ENCODE results near the gene SLC29A3. TPM values are rescaled to one million over a fixed set of nuclear protein-coding genes. Genes with fewer than 3 reads are reported as not detected.
A peak's percentile ranks its signal among the peaks of the same experiment; 100 is the strongest.

Gene SLC29A3
- total and polyA plus RNA-seq, 4 experiments from 2014 or later, result 7.0 to 9.1 (median 8.2) TPM

DNA sequence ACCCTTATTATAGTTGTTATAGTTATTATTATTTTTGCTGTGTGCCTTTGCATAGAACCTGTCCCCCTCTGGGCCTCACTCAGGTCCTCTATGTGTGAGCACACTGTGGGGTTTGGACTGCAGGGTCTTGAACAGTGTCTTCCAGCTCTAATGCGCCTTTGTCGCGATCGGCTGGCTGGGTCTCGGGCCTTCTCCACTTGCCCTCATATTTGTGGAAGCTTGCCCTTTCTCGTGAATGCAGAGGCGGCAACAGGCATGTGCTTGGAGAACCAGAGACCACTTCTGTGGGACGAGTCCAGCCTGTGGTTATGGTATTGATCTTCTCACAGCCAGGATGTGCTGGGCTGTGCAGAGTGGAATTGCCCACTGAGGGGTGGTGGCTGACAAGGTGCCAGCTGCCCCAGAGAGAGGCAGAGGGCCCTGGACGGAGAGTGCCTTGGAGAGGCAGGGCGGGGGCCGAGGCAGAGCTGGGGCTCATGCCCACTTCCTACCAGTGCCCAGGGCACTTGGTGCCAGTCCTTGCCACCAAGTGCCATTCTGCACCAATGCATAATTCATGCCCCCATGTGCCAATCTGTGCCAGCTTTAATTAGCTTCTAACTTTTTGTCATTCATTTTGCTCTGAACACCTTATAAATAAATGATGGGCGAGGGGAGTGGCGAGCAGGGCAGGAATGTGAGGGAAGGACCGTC, 70.9 kb downstream of the SLC29A3 start:
- Histone ChIP-seq H3K27me3 (ENCODE audit: insufficient read depth, low read length) (peaks cover 11% of the 10 kb centered on the region), H3K4me1 (ENCODE audit: insufficient read depth, low read length) (no peaks in the 10 kb centered on the region), H3K27ac (ENCODE audit: low read depth, low read length) (no peak overlapping the region), H3K4me3 (ENCODE audit: low read length in 2 of 2) (no peak overlapping the region), H3K36me3 (ENCODE audit: insufficient read depth, low read length) (no peaks in the 10 kb centered on the region), H3K9me3 (ENCODE audit: control insufficient read depth in 1 of 2, low read length in 2 of 2) (no peaks in the 10 kb centered on the region)
- intact Hi-C loops (cut with micrococcal nuclease), result no loop called here
- POLR2A ChIA-PET (ENCODE audit: partially characterized antibody), result no interaction called here
- no peak for DNase-seq
- H3K27ac Mint-ChIP-seq, result no peak overlapping the region
- H3K9me3 Mint-ChIP-seq, result no peaks in the 10 kb centered on the region
- H3K4me1 Mint-ChIP-seq, result peaks cover 0 to 1% (median 0%) of the 10 kb centered on the region in 4 donors
- H3K27me3 Mint-ChIP-seq, result peaks cover 26 to 27% of the 10 kb centered on the region in 2 donors
- H3K4me3 Mint-ChIP-seq, result no peak overlapping the region
- CTCF ChIA-PET (ENCODE audit: partially characterized antibody), result interaction anchor here (0.6 to 1.9 kb wide), 5 partner anchors 8 to 462 kb away, joined by 3 to 5 read pairs (median 4); no protein-coding TSS in a partner anchor
- H3K36me3 Mint-ChIP-seq, result no peaks in the 10 kb centered on the region

DNA sequence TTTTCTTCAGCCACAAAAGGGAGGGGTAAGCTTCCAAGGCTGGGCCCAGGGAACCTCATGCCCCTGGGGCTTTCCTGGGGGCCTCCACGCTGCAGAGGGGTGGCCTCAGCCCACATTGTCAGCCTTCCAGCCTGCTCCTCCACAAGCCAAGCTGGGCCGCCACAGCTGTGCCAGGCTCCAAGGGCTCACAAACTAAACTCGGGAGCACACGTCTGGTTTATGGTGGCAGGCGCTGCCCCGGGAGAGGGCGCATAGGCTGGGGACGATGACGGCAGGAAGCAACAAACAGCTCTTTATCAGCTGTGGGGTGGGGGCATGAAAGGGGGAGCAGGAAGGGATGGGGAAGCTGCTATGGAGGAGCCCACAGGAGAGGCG, 71.4 kb downstream of the SLC29A3 start:
- H3K4me3 ChIP-seq (ENCODE audit: low read length in 2 of 2), result no peak overlapping the region
- no peak for DNase-seq
- no peak overlapping the region for H3K27ac Mint-ChIP-seq
- no peaks in the 10 kb centered on the region for H3K36me3 ChIP-seq (ENCODE audit: insufficient read depth, low read length)
- ChIA-PET POLR2A (ENCODE audit: partially characterized antibody) (no interaction called here), CTCF (ENCODE audit: partially characterized antibody) (interaction anchor here (1.0 to 1.2 kb wide), 2 partner anchors 9 to 307 kb away, joined by 3 read pairs; no protein-coding TSS in a partner anchor)
- no peaks in the 10 kb centered on the region for H3K9me3 Mint-ChIP-seq
- H3K36me3 Mint-ChIP-seq, result no peaks in the 10 kb centered on the region
- peaks cover 30% of the 10 kb centered on the region in 2 donors for H3K27me3 Mint-ChIP-seq
- peaks cover 0 to 1% (median under 1%) of the 10 kb centered on the region in 4 donors for H3K4me1 Mint-ChIP-seq
- no peak overlapping the region for H3K27ac ChIP-seq (ENCODE audit: low read depth, low read length)
- no peaks in the 10 kb centered on the region for H3K9me3 ChIP-seq (ENCODE audit: control insufficient read depth in 1 of 2, low read length in 2 of 2)
- H3K4me3 Mint-ChIP-seq, result no peak overlapping the region
- H3K27me3 ChIP-seq (ENCODE audit: insufficient read depth, low read length), result peaks cover 11% of the 10 kb centered on the region
- intact Hi-C loops (cut with micrococcal nuclease), result no loop called here
- H3K4me1 ChIP-seq (ENCODE audit: insufficient read depth, low read length), result no peaks in the 10 kb centered on the region

DNA sequence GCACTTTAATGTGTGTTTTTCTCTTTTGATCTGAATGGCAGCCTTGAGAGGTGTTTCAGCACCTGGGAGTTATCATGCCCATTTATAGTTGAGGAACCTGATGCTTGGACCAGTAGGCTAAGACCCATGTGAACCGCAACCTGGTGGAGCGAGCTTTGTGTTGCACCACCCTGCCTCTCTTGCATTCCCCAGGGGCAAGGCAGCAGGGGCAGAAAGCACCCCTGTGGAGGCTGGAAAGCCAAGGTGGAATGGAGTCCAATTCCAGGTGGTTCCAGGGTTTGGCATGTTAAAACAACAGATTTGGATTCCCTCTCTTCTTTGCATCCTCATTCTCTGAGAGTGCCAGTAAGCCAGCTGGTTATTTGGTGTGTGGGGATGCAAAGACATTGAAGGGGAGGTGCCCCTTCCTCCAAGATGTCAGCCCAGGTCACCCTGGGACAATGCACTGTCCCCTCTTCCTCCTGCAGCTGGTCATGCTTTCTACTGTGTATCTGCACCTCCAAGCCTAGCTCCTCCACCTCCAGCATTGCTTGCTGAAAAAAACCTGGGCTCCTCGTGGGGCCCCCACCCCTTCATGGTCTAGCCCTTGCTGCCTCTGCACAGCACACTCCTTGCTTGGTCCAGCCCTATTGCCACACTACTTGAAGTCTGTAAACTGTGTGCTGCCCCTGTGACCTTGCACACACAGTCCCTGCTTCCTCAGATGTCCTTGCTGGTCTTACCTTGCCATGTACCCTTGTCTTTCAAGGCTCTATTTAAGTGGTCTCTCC, 72.0 kb downstream of the SLC29A3 start:
- no peaks in the 10 kb centered on the region for H3K36me3 ChIP-seq (ENCODE audit: insufficient read depth, low read length)
- intact Hi-C loops (cut with micrococcal nuclease), result no loop called here
- Mint-ChIP-seq H3K4me3 (no peak overlapping the region), H3K36me3 (no peaks in the 10 kb centered on the region), H3K27ac (no peak overlapping the region), H3K4me1 (peaks cover 0 to 7% (median 1%) of the 10 kb centered on the region in 4 donors), H3K9me3 (no peaks in the 10 kb centered on the region), H3K27me3 (peaks cover 36 to 37% of the 10 kb centered on the region in 2 donors)
- no peak overlapping the region for H3K4me3 ChIP-seq (ENCODE audit: low read length in 2 of 2)
- H3K9me3 ChIP-seq (ENCODE audit: control insufficient read depth in 1 of 2, low read length in 2 of 2), result no peaks in the 10 kb centered on the region
- ChIA-PET POLR2A (ENCODE audit: partially characterized antibody) (no interaction called here), CTCF (ENCODE audit: partially characterized antibody) (interaction anchor here (1.0 to 1.2 kb wide), 2 partner anchors 9 to 306 kb away, joined by 3 read pairs; no protein-coding TSS in a partner anchor)
- DNase-seq, result no peak
- peaks cover 14% of the 10 kb centered on the region for H3K27me3 ChIP-seq (ENCODE audit: insufficient read depth, low read length)
- H3K27ac ChIP-seq (ENCODE audit: low read depth, low read length), result no peak overlapping the region
- H3K4me1 ChIP-seq (ENCODE audit: insufficient read depth, low read length), result no peaks in the 10 kb centered on the region

DNA sequence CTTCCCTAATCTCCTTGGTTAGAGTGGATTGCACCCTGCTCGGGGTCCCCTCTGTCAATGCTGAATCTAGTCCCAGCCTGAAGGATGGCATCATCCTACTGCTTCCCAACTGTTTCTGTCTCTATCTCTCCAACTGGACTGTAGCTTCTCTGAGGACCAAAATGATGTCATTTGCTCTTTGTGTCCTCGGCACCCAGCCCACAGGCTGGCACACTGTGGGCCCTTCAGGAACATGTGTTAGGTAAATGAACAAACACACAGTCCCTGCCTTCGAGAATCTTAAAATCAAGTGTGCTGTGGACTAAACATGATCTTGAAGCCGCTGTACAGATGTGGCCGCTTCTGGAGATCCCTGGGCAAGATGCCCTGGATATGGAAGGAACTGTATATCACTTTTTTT, 72.6 kb downstream of the SLC29A3 start:
- Histone ChIP-seq H3K36me3 (ENCODE audit: insufficient read depth, low read length) (no peaks in the 10 kb centered on the region), H3K27ac (ENCODE audit: low read depth, low read length) (no peak overlapping the region), H3K9me3 (ENCODE audit: control insufficient read depth in 1 of 2, low read length in 2 of 2) (no peaks in the 10 kb centered on the region), H3K4me3 (ENCODE audit: low read length in 2 of 2) (no peak overlapping the region), H3K27me3 (ENCODE audit: insufficient read depth, low read length) (peaks cover 15% of the 10 kb centered on the region), H3K4me1 (ENCODE audit: insufficient read depth, low read length) (no peaks in the 10 kb centered on the region)
- no peaks in the 10 kb centered on the region for H3K9me3 Mint-ChIP-seq
- peaks cover 35 to 38% of the 10 kb centered on the region in 2 donors for H3K27me3 Mint-ChIP-seq
- H3K4me3 Mint-ChIP-seq, result peak overlapping the region in 1 of 8 donors; percentile 20
- ChIA-PET CTCF (ENCODE audit: partially characterized antibody) (no interaction called here), POLR2A (ENCODE audit: partially characterized antibody) (no interaction called here)
- H3K4me1 Mint-ChIP-seq, result peaks cover 0 to 7% (median 1%) of the 10 kb centered on the region in 4 donors
- DNase-seq, result no peak
- intact Hi-C loops (cut with micrococcal nuclease), result no loop called here
- no peak overlapping the region for H3K27ac Mint-ChIP-seq
- no peaks in the 10 kb centered on the region for H3K36me3 Mint-ChIP-seq

DNA sequence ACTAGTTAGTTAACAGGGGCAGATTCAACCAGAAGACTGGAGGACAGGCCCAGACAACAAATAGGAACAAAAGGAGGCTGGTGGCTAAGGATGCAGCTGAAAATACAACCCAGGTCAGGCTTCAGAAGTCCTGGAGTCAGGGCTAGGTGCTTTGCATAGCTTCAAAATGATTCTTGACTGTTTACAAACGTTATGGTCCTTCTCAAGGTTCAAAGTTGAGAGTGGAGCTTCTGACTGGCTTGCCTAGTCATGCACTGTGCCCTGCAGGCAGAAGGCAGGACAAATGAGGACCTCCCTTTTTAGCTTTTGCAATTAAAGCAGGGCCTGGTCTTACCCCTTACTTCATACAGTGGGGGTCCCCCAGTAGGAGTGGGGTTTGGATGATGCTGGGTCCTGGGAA, 73.2 kb downstream of the SLC29A3 start:
- H3K27ac Mint-ChIP-seq, result no peak overlapping the region
- H3K4me3 Mint-ChIP-seq, result no peak overlapping the region
- CTCF ChIA-PET (ENCODE audit: partially characterized antibody), result interaction anchor here (1.1 kb wide), 2 partner anchors 9 to 22 kb away, joined by 3 read pairs; no protein-coding TSS in a partner anchor
- no peak overlapping the region for H3K4me3 ChIP-seq (ENCODE audit: low read length in 2 of 2)
- H3K36me3 Mint-ChIP-seq, result no peaks in the 10 kb centered on the region
- no peaks in the 10 kb centered on the region for H3K9me3 Mint-ChIP-seq
- POLR2A ChIA-PET (ENCODE audit: partially characterized antibody), result no interaction called here
- no peaks in the 10 kb centered on the region for H3K36me3 ChIP-seq (ENCODE audit: insufficient read depth, low read length)
- H3K4me1 ChIP-seq (ENCODE audit: insufficient read depth, low read length), result peaks cover 1% of the 10 kb centered on the region
- no peak overlapping the region for H3K27ac ChIP-seq (ENCODE audit: low read depth, low read length)
- H3K27me3 ChIP-seq (ENCODE audit: insufficient read depth, low read length), result peaks cover 16% of the 10 kb centered on the region
- peaks cover 35 to 38% of the 10 kb centered on the region in 2 donors for H3K27me3 Mint-ChIP-seq
- no peaks in the 10 kb centered on the region for H3K9me3 ChIP-seq (ENCODE audit: control insufficient read depth in 1 of 2, low read length in 2 of 2)
- DNase-seq, result no peak
- H3K4me1 Mint-ChIP-seq, result peaks cover 0 to 7% (median 1%) of the 10 kb centered on the region in 4 donors
- intact Hi-C loops (cut with micrococcal nuclease), result no loop called here

DNA sequence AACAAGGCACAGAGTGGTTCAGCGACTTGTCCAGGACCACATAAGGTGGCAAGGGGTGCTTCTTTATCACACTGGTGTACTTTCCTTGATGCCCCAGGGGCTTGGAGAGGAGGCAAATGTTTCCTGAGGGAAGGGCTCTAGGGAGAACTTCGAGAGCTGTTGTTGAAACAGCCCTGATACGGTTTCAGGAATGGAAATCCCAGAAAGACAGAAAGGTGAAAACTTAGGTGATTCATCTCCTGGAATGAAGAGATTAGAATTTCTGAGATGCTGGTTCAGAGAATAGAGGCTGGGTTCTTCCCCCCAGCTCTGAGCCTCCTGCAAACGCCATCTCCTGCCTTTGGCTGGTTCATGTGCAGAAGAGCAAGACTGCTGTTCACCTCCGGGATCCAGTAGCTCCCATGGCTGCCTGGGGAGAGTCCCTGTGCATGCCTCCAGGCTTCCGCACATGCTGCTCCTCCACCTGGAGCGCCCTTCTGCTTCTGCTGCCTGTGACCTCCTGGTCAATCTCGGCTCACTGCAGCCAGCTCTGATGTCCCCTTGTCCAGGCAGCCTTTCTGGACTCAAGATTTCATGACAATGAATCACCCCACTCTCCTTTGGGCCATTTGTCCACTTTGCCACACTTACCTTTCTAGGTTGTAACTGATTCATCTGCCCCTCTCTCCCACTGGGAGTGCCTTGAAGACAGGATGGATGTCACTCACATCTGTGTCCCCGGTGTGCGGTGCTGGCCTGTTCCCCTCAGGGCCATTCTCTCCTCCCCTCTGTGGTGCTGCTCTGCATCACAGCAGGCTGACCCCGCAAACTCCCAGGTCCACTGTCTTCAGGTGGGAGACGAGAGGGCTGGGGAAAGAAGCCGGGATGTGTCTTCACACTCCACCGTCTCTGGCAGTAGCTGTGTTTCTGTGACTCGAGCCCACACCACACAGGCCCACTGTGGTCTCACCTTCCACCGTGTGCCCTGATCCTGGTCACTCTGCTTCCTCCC, 74.0 kb downstream of the SLC29A3 start:
- Histone ChIP-seq H3K27me3 (ENCODE audit: insufficient read depth, low read length) (peaks cover 24% of the 10 kb centered on the region), H3K9me3 (ENCODE audit: control insufficient read depth in 1 of 2, low read length in 2 of 2) (no peaks in the 10 kb centered on the region), H3K4me3 (ENCODE audit: low read length in 2 of 2) (no peak overlapping the region), H3K4me1 (ENCODE audit: insufficient read depth, low read length) (peaks cover 8% of the 10 kb centered on the region), H3K27ac (ENCODE audit: low read depth, low read length) (no peak overlapping the region), H3K36me3 (ENCODE audit: insufficient read depth, low read length) (no peaks in the 10 kb centered on the region)
- no peak overlapping the region for H3K4me3 Mint-ChIP-seq
- CTCF ChIA-PET (ENCODE audit: partially characterized antibody), result interaction anchor here (1.1 kb wide), 2 partner anchors 10 to 23 kb away, joined by 3 read pairs; no protein-coding TSS in a partner anchor
- intact Hi-C loops (cut with micrococcal nuclease), result no loop called here
- H3K36me3 Mint-ChIP-seq, result no peaks in the 10 kb centered on the region
- POLR2A ChIA-PET (ENCODE audit: partially characterized antibody), result no interaction called here
- H3K4me1 Mint-ChIP-seq, result peaks cover 2 to 10% (median 6%) of the 10 kb centered on the region in 4 donors
- DNase-seq, result no peak
- no peak overlapping the region for H3K27ac Mint-ChIP-seq
- peaks cover 38 to 41% of the 10 kb centered on the region in 2 donors for H3K27me3 Mint-ChIP-seq
- no peaks in the 10 kb centered on the region for H3K9me3 Mint-ChIP-seq
